Stimulated activated CD8-positive, alpha-beta memory T cell treated with anti-CD3 and anti-CD28 coated beads, Interleukin-4, amount 100 ng/mL, for 48 hours (primary cell): ENCODE measurements around the gene CCDC32.

ENCODE experiments used
- DNase-seq: peaks from one replicate; pipeline ENCODE4 v3.0.0-alpha.2; 2020

CCDC32 gene

GRCh38 chr15:40565333-40566238 lies 744 bp upstream of the CCDC32 start:
- no peak for DNase-seq

- DNase-seq, result no peak
Measured at GRCh38 chr15:40563426-40563825, 1.4 kb downstream of the CCDC32 start.

- DNase-seq, result no peak
Measured at GRCh38 chr15:40562691-40563090, 2.2 kb downstream of the CCDC32 start.

- DNase-seq, result no peak
Measured at GRCh38 chr15:40558952-40559742, 5.7 kb downstream of the CCDC32 start.

- no peak for DNase-seq
Measured at GRCh38 chr15:40555876-40556275, 9.0 kb downstream of the CCDC32 start.

- DNase-seq, result no peak
Measured at GRCh38 chr15:40554161-40554525, 10.7 kb downstream of the CCDC32 start.

GRCh38 chr15:40550341-40551037 lies 14.4 kb downstream of the CCDC32 start:
- no peak for DNase-seq

GRCh38 chr15:40549894-40550293 lies 14.9 kb downstream of the CCDC32 start:
- no peak for DNase-seq

- no peak for DNase-seq
Measured at GRCh38 chr15:40548610-40549009, 16.2 kb downstream of the CCDC32 start.

GRCh38 chr15:40545457-40545856 lies 19.4 kb downstream of the CCDC32 start:
- no peak for DNase-seq

- DNase-seq, result no peak
Measured at GRCh38 chr15:40543631-40544294, 21.1 kb downstream of the CCDC32 start.

- no peak for DNase-seq
Measured at GRCh38 chr15:40543082-40543481, 21.8 kb downstream of the CCDC32 start.

GRCh38 chr15:40538976-40539375 lies 25.9 kb downstream of the CCDC32 start:
- DNase-seq, result no peak

GRCh38 chr15:40536501-40536900 lies 28.3 kb downstream of the CCDC32 start:
- DNase-seq, result no peak

GRCh38 chr15:40534371-40534770 lies 30.5 kb downstream of the CCDC32 start:
- DNase-seq, result no peak

- no peak for DNase-seq
Measured at GRCh38 chr15:40533763-40534364, 31.0 kb downstream of the CCDC32 start.

GRCh38 chr15:40528801-40529200 lies 36.0 kb downstream of the CCDC32 start:
- no peak for DNase-seq

- no peak for DNase-seq
Measured at GRCh38 chr15:40525855-40526254, 39.0 kb downstream of the CCDC32 start.

GRCh38 chr15:40523611-40524010 lies 41.2 kb downstream of the CCDC32 start:
- no peak for DNase-seq

GRCh38 chr15:40516322-40516721 lies 48.5 kb downstream of the CCDC32 start:
- DNase-seq, result no peak

- no peak for DNase-seq
Measured at GRCh38 chr15:40513609-40514008, 51.2 kb downstream of the CCDC32 start.

- no peak for DNase-seq
Measured at GRCh38 chr15:40512440-40512839, 52.4 kb downstream of the CCDC32 start.
